Measurements from ENCODE around the gene RFESD.
"Not testable (repeated sequence)": the region's sequence is repeated elsewhere in the genome, so short reads cannot be mapped to it uniquely, and the experiment has no call there.

GRCh38 chr5:95632942-95633341 is 13.6 kb upstream of the RFESD start:
- TF ChIP-seq CTCF (IDR thresholded peaks at IDR 0.05; ENCODE audit: low read depth, low read length); POLR2A (IDR thresholded peaks at IDR 0.05; ENCODE audit: extremely low read depth, insufficient read length): not testable (repeated sequence)
